Spleen (tissue), 11 donors: ENCODE results near the gene PDE6G. TPM values are rescaled to one million over a fixed set of nuclear protein-coding genes. Genes with fewer than 3 reads are reported as not detected.

Source experiments
- DNase-seq: peaks from one replicate; pipeline ENCODE4 v3.0.0-alpha.2; 2020
- H3K27ac ChIP-seq, 8 donors: fragments of 200-600 bp; sonication (generic) in 7 of 8; 1 replicate in 4 of 8; 2 replicates in 4 of 8; pipeline versions ENCODE4 v1.5.0 to v1.8.0; 2016 to 2021; ENCODE audit warnings: inconsistent platforms in 4 of 8, mild to moderate bottlenecking in 4 of 8, moderate library complexity in 1 of 8
- H3K27me3 ChIP-seq, 7 donors: fragments of 200-600 bp; sonication (generic) in 6 of 7; replicated peaks in 1 of 7; 1 replicate in 4 of 7; 2 replicates in 3 of 7; pipeline versions ENCODE4 v1.5.0 to v1.8.0; 2016 to 2021; ENCODE audit warnings: inconsistent platforms in 3 of 7, mild to moderate bottlenecking in 1 of 7
- H3K36me3 ChIP-seq, 6 donors: fragments of 200-600 bp; sonication (generic) in 5 of 6; 1 replicate in 4 of 6; 2 replicates in 2 of 6; pipeline versions ENCODE4 v1.5.0 to v1.8.0; 2016 to 2021; ENCODE audit warnings: inconsistent platforms in 2 of 6
- H3K4me1 ChIP-seq, 6 donors: fragments of 200-600 bp; sonication (generic) in 5 of 6; 1 replicate in 3 of 6; 2 replicates in 3 of 6; pipeline versions ENCODE4 v1.5.0 to v1.8.0; 2016 to 2021; ENCODE audit warnings: inconsistent platforms in 3 of 6
- H3K4me3 ChIP-seq, 8 donors: fragments of 200-600 bp; sonication (generic) in 7 of 8; 1 replicate in 4 of 8; 2 replicates in 4 of 8; pipeline versions ENCODE4 v1.5.0 to v1.8.0; 2016 to 2021; ENCODE audit warnings: inconsistent platforms in 4 of 8, mild to moderate bottlenecking in 4 of 8, moderate library complexity in 2 of 8
- H3K9me3 ChIP-seq, 8 donors: fragments of 200-600 bp; sonication (generic) in 7 of 8; 1 replicate in 4 of 8; 2 replicates in 4 of 8; pipeline versions ENCODE4 v1.5.0 to v1.8.0; 2016 to 2021; ENCODE audit warnings: inconsistent platforms in 4 of 8
- POLR2A ChIP-seq, 3 donors: fragments of 450-650 bp; IDR thresholded peaks; one replicate each; pipeline ENCODE4 v1.5.1; 2017; ENCODE audit warnings: antibody characterized with exemption in 3 of 3, mild to moderate bottlenecking in 1 of 3
- POLR2AphosphoS5 ChIP-seq, 3 donors: sonication (generic); formaldehyde crosslinking; IDR thresholded peaks; one replicate each; pipeline ENCODE4 v1.5.1; 2017; ENCODE audit warnings: antibody characterized with exemption in 3 of 3
- WGBS, 5 donors: extraction: QIAGEN DNeasy Blood & Tissue Kit in 3 of 5; methylation state at CpG; one replicate each; pipeline versions ENCODE4 v1.1.5 to v1.1.7; 2013 to 2018; 5-methylcytosine and 5-hydroxymethylcytosine counted together
- intact Hi-C: fragments of 100-400 bp; cut with DNase I; formaldehyde crosslinking; loops from one replicate; pipeline ENCODE4 v1.15.0; 2023; ENCODE audit warnings: low total_unique reads
- polyA plus RNA-seq, 3 donors: library from polyadenylated mRNA; stranded (reverse); fragments of 200-250 nt; gene quantifications; one replicate each; pipeline ENCODE4 v1.2.1, GENCODE V29; 2013
- total RNA-seq, 7 donors: library from RNA; depleted of rRNA in 3 of 7; stranded (reverse); fragments of >200 nt in 3 of 7; fragmentation: NEBNext Ultra II Directional in 4 of 7; extraction: Animal tissue kit (Norgen Biotek cat#: 25700) in 4 of 7; gene quantifications; one replicate each; pipeline versions ENCODE4 v1.1.0 to v1.2.1, GENCODE V29; 2016 to 2021
- TF ChIP-seq, protein P1 (sequence below), 11 experiments: fragments of 200-600 bp in 7 of 11; fragments of 450-650 bp in 4 of 11; sonication (generic) in 4 of 11; IDR thresholded peaks in 8 of 11; conservative IDR thresholded peaks in 3 of 11; 1 replicate in 7 of 11; 2 replicates in 4 of 11; pipeline versions ENCODE4 v1.4.0 to v1.8.0; 2016 to 2021; ENCODE audit warnings: antibody characterized with exemption in 11 of 11, inconsistent platforms in 4 of 11, mild to moderate bottlenecking in 1 of 11
- donor health status: healthy with polysubstance abuse.
- donor health status: DM: no; HTN: no; CAD: no; lungs with moderate emphysema.
- donor health status: DM: no; HTN: no; CAD: no.
- donor health status: Bipolar disorder and iron deficiency.
- donor health status: healthy.
- donor health status: DM: no; HTN: no; CAD: no.
- donor health status: DM: yes; HTN: yes; CAD: no.

Gene PDE6G
- total and polyA plus RNA-seq, 10 donors, result 6.7 to 27.0 (median 19.4) TPM

DNA sequence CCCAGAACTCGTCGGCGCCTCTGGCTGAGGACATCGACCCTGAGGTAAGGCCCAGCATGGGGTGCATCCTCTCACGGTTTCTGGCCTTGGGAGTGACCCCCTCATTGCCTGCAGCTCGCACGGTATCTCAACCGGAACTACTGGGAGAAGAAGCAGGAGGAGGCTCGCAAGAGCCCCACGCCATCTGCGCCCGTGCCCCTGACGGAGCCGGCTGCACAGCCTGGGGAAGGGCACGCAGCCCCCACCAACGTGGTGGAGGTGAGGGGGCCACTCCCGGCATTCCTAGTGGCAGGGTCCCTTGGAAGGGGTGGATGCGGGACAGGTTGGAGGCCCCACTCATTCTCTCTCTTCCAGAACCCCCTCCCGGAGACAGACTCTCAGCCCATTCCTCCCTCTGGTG, 38.5 kb upstream of the PDE6G start:
- DNase-seq, result no peak
- WGBS, 5 donors, result 91 to 98% (median 94%) methylated on average over 17 to 19 of the region's 19 CpGs

DNA sequence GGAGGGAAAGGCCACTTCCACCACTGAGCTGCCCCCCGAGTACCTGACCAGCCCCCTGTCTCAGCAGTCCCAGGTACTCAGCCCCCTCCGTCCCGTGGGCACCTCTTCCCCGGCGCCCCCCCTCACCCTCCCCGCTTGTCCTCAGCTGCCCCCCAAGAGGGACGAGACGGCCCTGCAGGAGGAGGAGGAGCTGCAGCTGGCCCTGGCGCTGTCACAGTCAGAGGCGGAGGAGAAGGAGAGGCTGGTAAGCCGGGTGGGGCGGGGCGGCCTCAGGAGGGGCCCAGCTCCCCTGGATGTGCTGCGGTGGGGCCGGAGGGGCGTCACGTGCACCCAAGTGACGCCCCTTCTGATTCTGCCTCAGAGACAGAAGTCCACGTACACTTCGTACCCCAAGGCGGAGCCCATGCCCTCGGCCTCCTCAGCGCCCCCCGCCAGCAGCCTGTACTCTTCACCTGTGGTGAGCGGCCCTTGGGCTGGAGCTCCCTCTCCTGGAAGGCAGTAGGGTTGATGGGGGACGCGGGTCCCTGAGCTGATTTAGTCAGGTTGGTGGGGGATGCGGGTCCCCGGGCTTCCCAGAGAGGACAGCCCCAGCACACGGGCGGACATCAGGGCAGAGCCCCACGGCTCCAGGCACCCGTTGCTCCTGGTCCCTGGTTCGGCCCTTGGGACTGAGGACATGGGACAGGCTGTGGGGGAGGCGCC, 37.3 kb upstream of the PDE6G start:
- Histone ChIP-seq H3K36me3 (peaks cover 3 to 100% (median 100%) of the 10 kb centered on the region in 6 donors), H3K4me3 (no peak overlapping the region), H3K27me3 (no peaks in the 10 kb centered on the region), H3K27ac (no peak overlapping the region), H3K4me1 (peaks cover 0 to 9% (median 0%) of the 10 kb centered on the region in 6 donors), H3K9me3 (no peaks in the 10 kb centered on the region)
- intact Hi-C loops, result no loop called here
- 86 to 95% (median 93%) methylated on average over 30 to 35 of the region's 35 CpGs for WGBS, 5 donors
- no peak for DNase-seq
- TF ChIP-seq POLR2AphosphoS5 (IDR thresholded peaks at IDR 0.05), result no peak
- TF ChIP-seq, protein P1, sequence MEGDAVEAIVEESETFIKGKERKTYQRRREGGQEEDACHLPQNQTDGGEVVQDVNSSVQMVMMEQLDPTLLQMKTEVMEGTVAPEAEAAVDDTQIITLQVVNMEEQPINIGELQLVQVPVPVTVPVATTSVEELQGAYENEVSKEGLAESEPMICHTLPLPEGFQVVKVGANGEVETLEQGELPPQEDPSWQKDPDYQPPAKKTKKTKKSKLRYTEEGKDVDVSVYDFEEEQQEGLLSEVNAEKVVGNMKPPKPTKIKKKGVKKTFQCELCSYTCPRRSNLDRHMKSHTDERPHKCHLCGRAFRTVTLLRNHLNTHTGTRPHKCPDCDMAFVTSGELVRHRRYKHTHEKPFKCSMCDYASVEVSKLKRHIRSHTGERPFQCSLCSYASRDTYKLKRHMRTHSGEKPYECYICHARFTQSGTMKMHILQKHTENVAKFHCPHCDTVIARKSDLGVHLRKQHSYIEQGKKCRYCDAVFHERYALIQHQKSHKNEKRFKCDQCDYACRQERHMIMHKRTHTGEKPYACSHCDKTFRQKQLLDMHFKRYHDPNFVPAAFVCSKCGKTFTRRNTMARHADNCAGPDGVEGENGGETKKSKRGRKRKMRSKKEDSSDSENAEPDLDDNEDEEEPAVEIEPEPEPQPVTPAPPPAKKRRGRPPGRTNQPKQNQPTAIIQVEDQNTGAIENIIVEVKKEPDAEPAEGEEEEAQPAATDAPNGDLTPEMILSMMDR (IDR thresholded peaks at IDR 0.05 in 8 of 11, conservative IDR thresholded peaks at IDR 0.05 in 3 of 11), result no peak
- no peak for TF ChIP-seq POLR2A (IDR thresholded peaks at IDR 0.05)

More for the DNA sequence above, 38.5 kb upstream of the PDE6G start:
- Histone ChIP-seq H3K4me1 (peaks cover 0 to 9% (median 0%) of the 10 kb centered on the region in 6 donors), H3K36me3 (peaks cover 3 to 100% (median 99%) of the 10 kb centered on the region in 6 donors), H3K4me3 (no peak overlapping the region), H3K27ac (no peak overlapping the region), H3K27me3 (no peaks in the 10 kb centered on the region), H3K9me3 (no peaks in the 10 kb centered on the region)
- TF ChIP-seq POLR2AphosphoS5 (IDR thresholded peaks at IDR 0.05), result no peak
- TF ChIP-seq POLR2A (IDR thresholded peaks at IDR 0.05), result no peak
- TF ChIP-seq, protein P1 (IDR thresholded peaks at IDR 0.05 in 8 of 11, conservative IDR thresholded peaks at IDR 0.05 in 3 of 11), result no peak
- intact Hi-C loops, result no loop called here

DNA sequence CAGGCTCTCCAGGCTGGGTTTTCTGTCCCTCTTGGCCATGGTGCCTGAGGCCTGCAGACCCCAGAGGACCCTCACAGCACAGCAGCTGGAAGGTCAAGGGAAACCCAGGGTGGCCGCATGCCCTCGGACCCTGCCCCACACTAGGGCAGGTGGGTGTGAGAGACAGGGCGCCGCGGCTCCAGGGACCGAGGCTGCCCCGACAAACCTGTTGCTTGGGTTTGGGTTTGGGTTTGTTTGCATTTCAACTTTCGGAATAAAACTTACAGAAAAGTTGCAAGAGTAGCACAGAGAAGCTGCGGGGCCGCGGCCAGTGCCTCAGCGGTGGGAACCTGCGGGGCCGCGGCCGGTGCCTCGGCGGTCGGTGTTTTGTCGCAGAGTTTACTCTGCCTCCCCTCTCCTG, 35.3 kb upstream of the PDE6G start:
- WGBS, 5 donors, result 97% methylated on average over 20 of the region's 20 CpGs
- H3K27ac ChIP-seq, result no peak overlapping the region
- no peaks in the 10 kb centered on the region for H3K9me3 ChIP-seq
- H3K4me1 ChIP-seq, result peaks cover 0 to 12% (median 3%) of the 10 kb centered on the region in 6 donors
- peaks cover 3 to 100% (median 100%) of the 10 kb centered on the region in 6 donors for H3K36me3 ChIP-seq
- no peak for DNase-seq
- no peak for TF ChIP-seq POLR2AphosphoS5 (IDR thresholded peaks at IDR 0.05)
- no peak for TF ChIP-seq POLR2A (IDR thresholded peaks at IDR 0.05)
- TF ChIP-seq, protein P1 (IDR thresholded peaks at IDR 0.05 in 8 of 11, conservative IDR thresholded peaks at IDR 0.05 in 3 of 11), result no peak
- no peak overlapping the region for H3K4me3 ChIP-seq
- intact Hi-C loops, result no loop called here
- H3K27me3 ChIP-seq, result no peaks in the 10 kb centered on the region

DNA sequence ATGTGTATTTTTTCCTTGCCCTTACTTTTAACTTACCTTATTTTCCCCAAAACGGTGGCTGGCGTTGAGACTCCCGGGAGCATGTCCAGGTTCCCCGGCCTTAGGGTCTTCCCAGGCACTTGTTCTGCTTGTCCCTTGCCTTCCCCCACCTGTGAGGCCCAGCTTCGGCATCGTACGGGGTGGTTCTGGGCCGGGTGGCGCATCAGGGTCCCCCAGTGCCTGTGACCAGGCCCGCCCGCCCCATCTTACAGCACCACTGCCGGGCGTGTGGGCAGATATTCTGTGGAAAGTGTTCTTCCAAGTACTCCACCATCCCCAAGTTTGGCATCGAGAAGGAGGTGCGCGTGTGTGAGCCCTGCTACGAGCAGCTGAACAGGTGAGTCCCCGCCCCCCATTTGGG, 34.9 kb upstream of the PDE6G start:
- intact Hi-C loops, result no loop called here
- no peaks in the 10 kb centered on the region for H3K27me3 ChIP-seq
- peaks cover 0 to 17% (median 6%) of the 10 kb centered on the region in 6 donors for H3K4me1 ChIP-seq
- no peak overlapping the region for H3K4me3 ChIP-seq
- H3K27ac ChIP-seq, result no peak overlapping the region
- H3K9me3 ChIP-seq, result no peaks in the 10 kb centered on the region
- TF ChIP-seq POLR2AphosphoS5 (IDR thresholded peaks at IDR 0.05) (no peak), POLR2A (IDR thresholded peaks at IDR 0.05) (no peak)
- TF ChIP-seq, protein P1 (IDR thresholded peaks at IDR 0.05 in 8 of 11, conservative IDR thresholded peaks at IDR 0.05 in 3 of 11), result no peak
- no peak for DNase-seq
- peaks cover 3 to 100% (median 100%) of the 10 kb centered on the region in 6 donors for H3K36me3 ChIP-seq
- 93 to 96% (median 95%) methylated on average over 11 to 18 of the region's 18 CpGs for WGBS, 5 donors
